Right ventricle myocardium inferior (tissue), 1 donor: Measurements from ENCODE around the gene BCL11A. TPM values are rescaled to one million over a fixed set of nuclear protein-coding genes. Genes with fewer than 3 reads are reported as not detected.

Experiments used
- ATAC-seq: fragments of 200-7000 bp; cut with Tn5 transposase; one replicate; pipeline ENCODE4 v1.9.1; 2020; ENCODE audit warnings: mild to moderate bottlenecking, moderate library complexity
- DNase-seq: peaks from one replicate; pipeline ENCODE4 v3.0.0; 2021; ENCODE audit errors: missing footprints
- intact Hi-C: fragments of 100-400 bp; cut with DNase I; formaldehyde crosslinking; loops from one replicate; pipeline ENCODE4 v1.11.0; 2022
- total RNA-seq: library from RNA; stranded (reverse); fragmentation: NEBNext Ultra II Directional; extraction: Animal tissue kit (Norgen Biotek cat#: 25700); gene quantifications from one replicate; pipeline ENCODE4 v1.2.1, GENCODE V29; 2021
- donor health status: DM: no; HTN: yes; CAD: no; lungs with severe emphysema.

BCL11A gene
- total RNA-seq, 1 donor from 2014 or later: 37.5 TPM

DNA sequence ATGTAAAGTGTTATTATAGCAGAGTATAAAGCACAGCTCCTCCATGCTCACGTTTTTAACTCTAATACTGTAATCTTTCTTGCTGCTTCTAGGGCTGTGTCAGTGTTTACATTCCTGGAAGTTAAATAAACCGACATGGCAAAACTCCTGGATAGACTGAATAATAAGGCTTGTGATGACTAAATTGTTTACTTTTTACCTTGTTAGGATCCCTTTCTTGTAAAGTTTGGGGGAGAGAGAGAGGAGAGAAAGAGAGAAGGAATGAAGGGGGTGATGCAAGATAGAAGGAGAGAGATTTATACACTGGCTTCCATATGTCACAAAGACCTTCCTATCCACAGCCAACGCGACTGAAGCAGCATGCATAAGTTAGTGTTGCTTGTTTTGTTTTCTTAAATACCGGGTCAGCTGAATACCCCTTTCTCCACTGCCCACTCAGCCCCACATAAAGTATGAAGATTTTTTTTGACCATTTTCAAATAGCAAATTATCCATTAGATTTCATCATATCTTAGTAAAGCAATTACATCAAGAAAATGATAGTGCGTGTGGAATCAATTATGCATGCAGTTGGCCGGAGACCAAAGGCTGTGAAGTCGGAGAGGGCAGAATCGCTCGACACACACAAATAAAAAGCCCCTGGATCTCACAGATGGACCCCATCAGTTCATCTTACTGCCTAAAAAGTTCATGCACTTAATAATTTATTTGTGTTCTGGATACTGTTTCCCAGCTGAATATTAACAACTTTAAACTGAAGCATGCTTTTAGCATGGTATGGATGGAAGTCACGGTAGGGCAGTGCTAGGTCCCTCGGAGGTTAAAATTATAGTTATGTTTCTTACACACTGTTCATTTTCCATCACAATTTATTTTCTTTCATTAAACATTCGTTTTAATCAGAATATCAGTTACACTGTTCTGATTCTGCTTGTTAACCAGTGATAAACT lies 20.1 kb downstream of the BCL11A start:
- ATAC-seq: no peak
- intact Hi-C loops: loop anchor here (5.0 kb wide), 1 partner anchor 51 kb away; no protein-coding TSS in a partner anchor
- DNase-seq: no peak

DNA sequence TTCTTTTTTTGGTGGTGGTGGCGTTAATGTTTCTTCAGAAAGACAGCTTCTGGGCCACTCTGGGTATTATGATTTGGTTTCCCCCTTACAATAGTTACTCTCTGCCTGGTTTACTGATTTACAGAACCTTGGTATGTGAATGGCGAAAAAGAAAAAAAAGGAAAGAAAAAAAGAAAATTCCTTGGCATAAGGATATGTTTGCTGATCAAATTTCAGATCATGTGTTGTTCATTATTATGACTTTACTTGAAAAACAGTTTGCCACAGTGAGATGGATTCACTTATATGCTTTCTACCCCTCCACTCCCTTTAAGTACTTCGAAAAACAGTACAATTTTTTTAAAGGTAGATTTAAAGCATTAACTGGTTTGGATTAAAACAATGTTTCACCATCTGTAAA lies 21.0 kb downstream of the BCL11A start:
- intact Hi-C loops: loop anchor here (5.0 kb wide), 1 partner anchor 50 kb away; no protein-coding TSS in a partner anchor

DNA sequence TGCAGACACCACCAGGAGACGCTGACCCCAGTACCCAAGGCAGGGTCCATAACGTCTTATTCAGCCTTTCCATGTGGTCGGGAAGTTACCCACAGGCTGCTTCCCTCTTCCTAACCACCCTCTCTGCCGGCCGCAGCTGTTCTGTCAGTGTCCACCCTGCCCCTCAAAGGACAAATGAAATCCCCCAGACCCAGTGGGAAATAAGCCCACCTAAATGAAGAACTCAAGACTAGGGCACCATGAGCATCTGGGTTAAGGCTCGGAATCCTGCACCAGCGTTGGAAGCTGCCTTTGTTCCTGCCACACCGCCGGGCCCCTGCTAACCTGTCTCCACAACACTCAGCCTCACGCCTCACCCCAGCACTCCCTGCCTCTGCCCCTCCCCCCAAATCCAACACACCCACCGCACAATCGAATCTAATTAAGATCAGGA lies 21.7 kb downstream of the BCL11A start:
- DNase-seq: no peak
- intact Hi-C loops: loop anchor here (5.0 kb wide), 1 partner anchor 49 kb away; no protein-coding TSS in a partner anchor
- no peak for ATAC-seq

More for the DNA sequence above, 21.0 kb downstream of the BCL11A start:
- DNase-seq: no peak
- no peak for ATAC-seq

DNA sequence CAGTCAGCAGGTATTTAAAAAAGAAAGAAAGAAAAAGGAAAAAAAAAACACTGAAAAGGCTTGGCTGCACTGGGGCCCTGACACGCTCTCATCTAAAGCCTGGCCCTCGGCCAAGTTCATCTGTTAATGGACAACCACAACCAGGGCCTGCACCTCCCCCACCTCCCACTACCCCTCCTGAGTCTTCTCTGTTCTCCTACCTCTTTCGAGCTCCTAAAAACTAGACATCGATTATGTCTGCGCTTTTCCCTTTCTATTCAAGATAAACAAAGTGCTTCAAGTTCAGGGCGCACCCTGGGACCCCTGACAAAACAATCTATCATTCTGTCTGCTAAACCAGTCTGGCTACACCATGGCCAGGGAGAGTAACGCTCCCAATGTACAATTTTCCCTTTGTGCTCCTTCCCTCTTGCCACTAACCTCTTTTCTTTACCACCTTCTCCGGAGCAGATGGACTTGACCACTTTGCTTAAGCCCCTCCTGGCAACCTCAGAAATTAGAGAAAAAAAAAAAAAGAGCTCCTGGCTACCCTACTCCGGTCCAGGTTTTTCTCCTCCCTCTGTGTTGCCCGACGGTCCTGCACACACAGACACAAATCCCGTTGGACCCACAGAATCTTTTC lies 22.7 kb downstream of the BCL11A start:
- DNase-seq (peak; percentile 85), ATAC-seq (no peak)
- intact Hi-C loops: loop anchor here (5.0 kb wide), 1 partner anchor 48 kb away; no protein-coding TSS in a partner anchor

DNA sequence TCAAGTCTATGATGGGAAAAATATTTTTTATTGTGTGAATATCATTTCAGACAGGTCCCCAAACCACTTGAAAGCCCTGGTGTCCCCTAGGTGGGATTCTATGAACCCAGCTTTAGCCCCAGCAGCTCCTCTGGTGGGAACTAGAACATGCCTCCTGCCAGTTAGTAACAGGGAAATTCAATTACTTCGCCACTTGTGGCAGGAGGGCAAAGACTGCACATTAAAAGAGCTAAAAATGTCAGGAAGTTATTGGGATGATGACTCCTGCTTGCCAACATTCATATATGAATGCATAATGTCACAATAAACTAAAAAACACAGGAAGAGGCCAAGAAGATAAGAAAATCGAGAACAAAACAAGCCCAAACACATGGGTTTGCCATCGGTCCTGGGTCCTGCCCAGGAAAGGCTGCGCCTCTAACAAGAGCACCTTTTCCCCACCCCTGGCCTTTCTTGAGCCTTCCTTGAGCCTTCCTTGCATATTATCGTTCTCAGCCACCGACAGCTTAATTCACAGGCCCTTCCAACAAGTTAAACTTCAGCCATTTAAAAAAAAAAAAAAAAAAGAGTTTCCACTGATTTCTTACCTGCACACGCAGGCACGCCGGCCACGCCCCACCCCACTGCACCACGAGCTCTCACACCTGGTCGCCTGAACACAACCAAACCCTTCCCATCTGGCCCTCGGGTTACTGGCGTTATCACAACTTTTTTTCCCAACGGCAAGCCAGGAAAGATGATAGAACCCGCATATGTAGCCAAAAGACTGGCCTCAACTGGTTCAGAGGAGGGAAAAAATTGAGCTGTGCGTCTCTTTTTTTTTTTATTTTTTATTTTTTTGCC lies 23.4 kb downstream of the BCL11A start:
- DNase-seq (no peak), ATAC-seq (no peak)
- intact Hi-C loops: loop anchor here (5.0 kb wide), 1 partner anchor 48 kb away; no protein-coding TSS in a partner anchor

DNA sequence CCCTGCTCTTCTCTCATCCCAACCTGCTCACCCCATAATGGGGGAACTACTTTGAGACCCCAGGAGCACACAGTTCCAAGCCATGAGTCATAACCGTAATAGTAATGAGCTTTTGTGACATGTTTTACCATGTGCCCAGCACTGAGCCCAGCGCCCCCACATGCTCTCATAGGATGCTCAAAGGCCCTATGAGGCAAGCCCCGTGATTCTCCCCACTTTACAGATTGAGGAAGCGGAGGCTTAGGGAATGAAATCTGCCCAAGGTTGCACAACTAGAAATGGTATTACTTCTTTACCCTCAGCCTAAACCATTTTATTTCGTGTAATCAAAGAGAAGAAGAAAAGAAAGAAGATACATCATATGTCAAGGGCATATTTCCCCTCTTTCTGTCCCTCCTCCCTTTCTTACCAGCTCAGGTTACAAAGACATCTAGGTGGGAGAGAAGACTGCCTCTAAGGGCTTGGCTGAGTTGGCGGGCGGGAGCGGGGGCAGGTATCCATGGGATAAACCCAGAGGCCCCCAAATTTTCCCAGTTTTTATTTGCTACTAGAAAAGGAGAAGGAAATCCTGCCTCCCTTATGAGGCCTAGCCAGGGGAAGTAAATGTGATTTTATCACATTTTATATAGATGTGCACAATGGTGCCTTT lies 24.2 kb downstream of the BCL11A start:
- intact Hi-C loops: no loop called here
- ATAC-seq: no peak

DNA sequence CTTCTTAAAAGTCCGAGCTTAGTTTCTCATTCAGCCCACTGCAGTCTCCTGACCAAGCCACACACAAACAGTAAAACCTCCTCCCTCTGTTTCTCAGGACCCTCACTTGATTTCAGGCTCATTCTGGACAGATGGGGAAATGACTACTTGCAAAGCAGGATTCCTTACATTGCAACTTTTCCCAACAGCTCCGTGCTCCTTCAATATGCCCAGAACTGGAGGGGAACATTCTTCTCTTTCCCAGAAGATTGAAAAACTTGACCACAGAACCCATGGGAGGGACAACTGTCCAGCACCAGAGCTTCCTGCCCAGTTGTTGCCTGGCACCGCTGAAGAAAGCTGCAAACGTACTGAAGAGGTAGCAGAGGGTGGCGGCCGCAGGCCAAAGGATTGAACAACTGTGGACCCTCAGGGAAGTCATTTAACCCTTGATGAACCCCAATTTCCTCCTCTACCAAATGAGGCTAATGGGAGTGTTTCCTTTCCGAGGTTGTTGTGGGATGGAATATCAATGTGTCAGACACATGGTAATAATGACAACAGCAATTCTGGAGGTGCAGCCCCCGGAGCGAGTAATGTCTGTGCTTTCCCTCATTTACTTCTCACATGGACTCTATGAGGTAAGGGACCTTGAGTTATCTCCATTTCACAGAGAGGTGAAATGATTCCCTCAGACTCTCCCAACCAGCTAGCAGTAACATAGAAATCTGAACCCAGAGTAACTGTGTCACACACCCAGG lies 25.0 kb downstream of the BCL11A start:
- ATAC-seq: peak; percentile 33
- DNase-seq: no peak
- intact Hi-C loops: no loop called here

More for the DNA sequence above, 24.2 kb downstream of the BCL11A start:
- DNase-seq: no peak

DNA sequence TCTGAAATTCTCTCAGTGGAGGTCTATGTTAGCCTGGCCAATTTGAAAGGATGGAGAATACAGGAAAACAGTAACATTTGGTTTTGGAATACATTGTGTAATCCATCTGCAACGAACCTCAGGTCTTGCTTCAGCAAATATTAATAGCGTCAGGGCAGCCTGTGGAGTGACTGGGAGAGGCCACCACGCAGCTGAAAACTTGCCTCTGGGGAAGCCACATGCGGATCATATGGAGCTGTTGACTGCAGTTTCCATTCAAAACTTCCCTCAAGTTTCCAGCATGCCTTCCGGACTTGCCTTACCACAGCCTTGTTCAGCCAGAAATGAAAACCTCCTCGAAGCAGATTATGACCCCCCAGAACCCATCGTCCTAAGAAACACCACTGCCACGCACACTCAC lies 25.7 kb downstream of the BCL11A start:
- intact Hi-C loops: no loop called here
- no peak for ATAC-seq
- peak; percentile 68 for DNase-seq

DNA sequence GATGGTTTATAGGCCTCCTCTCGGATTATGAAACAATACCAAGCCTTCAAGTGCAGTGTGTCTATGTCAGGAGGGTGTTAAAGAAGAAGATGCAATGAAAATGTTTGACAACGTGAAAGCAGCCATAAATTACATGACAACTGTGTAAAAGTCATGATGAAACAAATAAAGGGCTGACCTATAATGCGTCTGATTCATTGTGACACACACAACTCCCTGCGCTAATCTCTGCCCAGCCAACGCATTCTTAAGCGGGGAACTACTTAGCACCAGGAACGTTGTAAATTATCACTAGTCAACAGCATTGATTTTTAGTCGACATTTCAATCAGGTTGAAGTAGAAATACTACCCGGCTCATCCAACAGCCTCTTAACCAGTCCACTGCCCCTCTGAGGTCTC lies 26.8 kb downstream of the BCL11A start:
- DNase-seq: no peak
- intact Hi-C loops: no loop called here
- no peak for ATAC-seq

DNA sequence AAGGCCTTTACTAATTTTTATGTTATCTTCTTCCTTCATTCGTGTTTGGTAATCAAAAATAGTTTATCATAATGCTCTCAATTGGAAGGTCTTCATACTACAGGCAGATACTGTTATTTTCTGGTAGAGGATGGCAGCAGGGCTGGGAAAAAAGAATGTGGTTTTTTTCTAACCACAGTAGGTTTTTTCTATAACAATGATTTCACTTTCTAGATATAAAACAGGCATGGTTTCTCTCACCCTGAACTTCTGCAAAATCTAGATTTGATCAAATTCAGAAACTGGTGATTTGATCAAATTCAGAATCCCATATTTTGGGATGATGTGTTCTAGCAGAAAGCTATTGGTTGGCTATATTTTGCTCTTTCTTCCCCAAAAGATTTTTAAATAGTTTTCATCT lies 27.6 kb downstream of the BCL11A start:
- intact Hi-C loops: no loop called here
- ATAC-seq (no peak), DNase-seq (no peak)

DNA sequence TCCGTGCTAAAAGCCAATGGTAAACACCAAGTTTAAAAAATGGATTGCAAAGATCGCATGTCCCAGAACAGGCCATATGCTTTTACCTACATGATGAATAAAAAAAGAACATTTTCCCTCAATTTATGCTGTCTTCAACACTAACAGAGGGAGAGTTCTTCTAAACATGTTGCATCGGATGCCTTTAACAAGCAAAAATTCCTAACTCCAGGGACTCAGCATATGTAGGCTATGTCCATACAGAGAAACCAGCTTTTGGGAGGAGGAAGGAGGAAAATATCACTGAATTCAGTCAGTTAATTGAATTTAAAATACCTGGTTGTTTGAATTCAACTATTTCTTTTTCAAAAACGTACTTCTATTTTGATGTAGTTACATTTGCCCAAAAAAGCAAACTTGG lies 28.6 kb downstream of the BCL11A start:
- ATAC-seq (no peak), DNase-seq (no peak)
- intact Hi-C loops: no loop called here

DNA sequence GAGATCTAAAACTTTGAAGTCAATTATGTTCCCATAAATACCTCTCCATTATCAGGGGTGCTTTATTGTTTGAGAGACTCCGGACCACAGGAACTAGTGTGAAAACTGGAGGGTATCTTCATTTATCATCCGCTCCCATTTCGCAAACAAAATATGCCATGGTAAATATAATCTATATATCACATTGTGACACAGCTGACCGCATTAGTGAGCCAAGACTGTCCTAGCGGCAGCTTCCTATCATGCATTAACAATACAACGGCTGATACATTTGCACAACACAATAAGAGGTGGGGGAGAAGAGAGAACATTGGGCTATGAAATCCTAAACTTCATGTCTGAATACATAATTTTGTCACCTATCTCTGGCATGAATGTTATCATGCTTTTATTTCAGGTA lies 29.5 kb downstream of the BCL11A start:
- ATAC-seq: no peak
- DNase-seq: no peak
- intact Hi-C loops: no loop called here

DNA sequence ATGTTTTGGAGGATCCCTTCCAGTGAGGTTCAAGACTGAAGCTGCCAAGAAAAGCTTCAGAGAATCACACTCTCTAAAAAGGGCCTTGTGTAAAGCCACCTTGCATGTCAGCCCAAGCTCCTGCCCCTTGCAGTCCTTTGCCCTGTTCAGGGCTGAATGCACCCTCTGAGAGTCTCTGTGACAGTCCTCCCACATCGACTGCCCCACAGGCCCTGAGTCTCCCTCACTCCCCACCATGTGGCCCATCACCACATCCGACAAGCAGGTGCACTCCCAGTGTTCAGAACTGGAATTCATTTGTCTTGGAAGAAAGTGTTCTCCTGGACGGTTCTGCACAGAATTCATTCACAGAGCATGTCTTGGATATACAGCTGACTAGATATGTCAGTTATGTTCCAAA lies 31.0 kb downstream of the BCL11A start:
- ATAC-seq (peak; percentile 56), DNase-seq (no peak)
- intact Hi-C loops: no loop called here

DNA sequence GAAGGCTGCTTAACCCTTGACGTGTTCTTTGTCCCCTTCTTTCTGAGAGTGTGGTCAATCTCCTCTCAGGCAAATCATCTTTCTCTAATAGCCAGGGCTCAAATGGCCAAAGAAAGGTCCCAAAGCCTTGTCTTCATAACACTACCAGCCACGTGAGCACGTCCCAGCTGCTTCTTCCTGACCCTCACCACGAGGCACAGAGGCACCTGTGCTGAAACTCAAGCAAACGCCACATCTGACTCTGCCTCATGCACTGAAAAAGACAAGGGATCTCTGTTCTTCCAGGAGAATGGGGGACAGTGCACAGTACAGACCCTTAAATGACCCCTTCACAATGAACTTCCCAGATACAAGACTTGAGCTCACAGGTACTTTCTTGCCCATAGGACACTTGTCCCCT lies 31.8 kb downstream of the BCL11A start:
- ATAC-seq (no peak), DNase-seq (no peak)
- intact Hi-C loops: no loop called here

DNA sequence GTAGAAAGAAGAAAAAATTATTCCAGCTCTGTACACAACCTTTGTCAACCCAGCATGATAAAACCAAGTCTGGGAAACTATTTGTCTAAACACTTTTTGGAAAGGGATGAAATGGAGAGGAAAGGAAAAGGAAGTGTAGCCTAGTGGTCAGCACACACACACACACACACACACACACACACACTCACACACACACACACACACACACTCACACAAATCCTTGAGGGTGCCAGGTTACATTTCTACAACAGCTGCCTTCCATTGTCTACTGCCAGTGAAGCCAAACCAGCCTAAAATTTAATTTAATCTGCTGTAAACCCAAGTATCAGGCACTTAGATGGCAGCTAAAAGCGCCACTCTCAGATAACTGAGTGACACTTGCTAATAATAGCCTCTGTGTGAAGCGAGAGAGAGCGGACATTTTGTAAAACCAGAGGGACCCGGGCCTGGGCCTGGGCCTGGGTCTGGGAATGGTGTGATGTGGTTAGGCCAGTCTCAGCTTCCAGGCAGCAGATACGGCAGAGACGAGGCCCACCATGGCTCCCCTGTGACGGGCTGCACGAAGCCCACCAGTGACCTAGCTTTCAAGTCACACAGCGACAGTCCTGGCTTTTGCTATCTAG lies 32.4 kb downstream of the BCL11A start:
- no peak for DNase-seq
- intact Hi-C loops: no loop called here
- no peak for ATAC-seq

DNA sequence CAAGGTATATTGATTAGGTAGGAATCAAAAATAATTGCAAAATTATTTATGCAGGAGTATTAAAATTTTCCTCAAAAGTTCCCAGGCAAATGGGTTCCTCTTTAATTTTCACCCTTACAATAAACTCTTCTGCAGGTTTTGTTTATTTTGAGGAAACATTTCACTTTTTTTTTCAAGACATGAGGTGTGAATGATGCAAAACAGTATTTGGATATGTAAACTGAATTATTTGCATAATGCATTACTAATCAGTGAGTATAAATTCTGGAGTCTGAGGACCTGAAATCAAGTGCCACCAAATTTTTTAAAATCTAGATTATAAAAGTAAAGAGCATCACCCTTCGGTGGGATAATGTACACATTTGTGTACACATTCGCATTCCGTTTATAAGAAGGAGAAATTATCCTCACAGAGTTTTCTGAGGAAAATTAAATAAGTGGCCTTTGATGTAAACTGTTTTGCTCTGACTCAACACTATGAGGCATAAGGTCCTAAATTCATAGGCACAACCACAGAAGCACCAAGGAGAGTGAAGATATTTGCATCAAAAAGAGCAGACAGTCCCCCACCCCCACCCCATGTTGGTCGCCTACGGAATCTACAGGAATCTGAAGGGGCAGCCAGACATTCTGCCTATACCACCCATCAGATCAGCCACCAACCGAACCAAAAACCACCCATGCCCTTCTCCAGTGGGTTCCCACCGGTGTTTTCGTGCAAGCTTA lies 33.1 kb downstream of the BCL11A start:
- intact Hi-C loops: no loop called here
- no peak for DNase-seq
- no peak for ATAC-seq
